Endodermal cell (in vitro differentiated cells): ENCODE results near the gene ADAM29. TPM values are rescaled to one million over a fixed set of nuclear protein-coding genes. Genes with fewer than 3 reads are reported as not detected.

Experiments
- DNase-seq: peaks from one replicate; pipeline ENCODE4 v3.0.0-alpha.2; 2017
- H3K27ac ChIP-seq: 2 replicates; pipeline ENCODE4 v1.5.1; 2013; ENCODE audit warnings: mild to moderate bottlenecking, low read depth, low read length, moderate library complexity
- H3K27me3 ChIP-seq: 2 replicates; pipeline ENCODE4 v1.6.1; 2013; ENCODE audit warnings: mild to moderate bottlenecking, low read length, moderate library complexity; ENCODE audit not compliant: insufficient read depth, control insufficient read depth, poor library complexity, severe bottlenecking
- H3K36me3 ChIP-seq: 2 replicates; pipeline ENCODE4 v1.7.0; 2013; ENCODE audit warnings: mild to moderate bottlenecking, low read length, moderate library complexity; ENCODE audit not compliant: control insufficient read depth, insufficient read depth
- H3K4me1 ChIP-seq: one replicate; pipeline ENCODE4 v1.7.0; 2013; ENCODE audit warnings: low read length; ENCODE audit not compliant: control insufficient read depth, insufficient read depth
- H3K4me3 ChIP-seq: 2 replicates; pipeline ENCODE4 v1.5.1; 2013; ENCODE audit warnings: mild to moderate bottlenecking, low read length, moderate library complexity
- H3K9ac ChIP-seq: 2 replicates; pipeline ENCODE4 v1.6.1; 2013; ENCODE audit warnings: mild to moderate bottlenecking, low read length, moderate library complexity; ENCODE audit not compliant: poor library complexity, severe bottlenecking; ENCODE audit errors: extremely low read depth
- H3K9me3 ChIP-seq: 2 replicates; pipeline ENCODE4 v1.6.1; 2013; ENCODE audit warnings: mild to moderate bottlenecking, low read length, moderate library complexity; ENCODE audit not compliant: control insufficient read depth
- H3K27ac Mint-ChIP-seq: 2 replicates; pipeline ENCODE4 v1.8.0; 2020; ENCODE audit warnings: mixed read lengths
- H3K27me3 Mint-ChIP-seq: 2 replicates; pipeline ENCODE4 v1.8.0; 2021; ENCODE audit warnings: mild to moderate bottlenecking, mixed read lengths; ENCODE audit not compliant: insufficient read depth
- H3K36me3 Mint-ChIP-seq: 2 replicates; pipeline ENCODE4 v1.8.0; 2020; ENCODE audit warnings: low read depth, mixed read lengths
- H3K4me1 Mint-ChIP-seq: 2 replicates; pipeline ENCODE4 v1.8.0; 2020; ENCODE audit warnings: mixed read lengths
- H3K4me3 Mint-ChIP-seq: 2 replicates; pipeline ENCODE4 v1.8.0; 2020; ENCODE audit warnings: mild to moderate bottlenecking, moderate library complexity, mixed read lengths
- H3K9me3 Mint-ChIP-seq: 2 replicates; pipeline ENCODE4 v1.8.0; 2020; ENCODE audit warnings: mild to moderate bottlenecking, mixed read lengths
- CTCF ChIP-seq: fragments of 200-600 bp; sonication (generic); conservative IDR thresholded peaks from 2 replicates; pipeline ENCODE4 v1.5.0; 2021; ENCODE audit warnings: antibody characterized with exemption, mild to moderate bottlenecking
- WGBS, 2 experiments: methylation state at CpG; one replicate each; pipeline versions ENCODE4 v1.1.5 to v1.1.7; 2013; ENCODE audit warnings: missing lambda C conversion rate in 2 of 2, mixed read lengths in 1 of 2; ENCODE audit not compliant: insufficient coverage in 1 of 2, insufficient read length in 1 of 2; 5-methylcytosine and 5-hydroxymethylcytosine counted together
- total RNA-seq, 2 donors: library from RNA; stranded (reverse); fragmentation: NEBNext Ultra II Directional in 1 of 2; extraction: Animal tissue kit (Norgen Biotek cat#: 25700) in 1 of 2; gene quantifications; 2 replicates in 1 of 2; 3 replicates in 1 of 2; pipeline ENCODE4 v1.2.1, GENCODE V29; 2021

Gene ADAM29
- total RNA-seq, 2 donors from 2014 or later = not detected

GRCh38 chr4:174910271-174910670, 7.9 kb upstream of the ADAM29 start:
- Histone ChIP-seq H3K4me1 (no peaks in the 10 kb centered on the region), H3K4me3 (no peak overlapping the region), H3K27ac (no peak overlapping the region), H3K9me3 (peaks cover 27% of the 10 kb centered on the region), H3K36me3 (no peaks in the 10 kb centered on the region), H3K9ac (no peak overlapping the region), H3K27me3 (no peaks in the 10 kb centered on the region)
- Mint-ChIP-seq H3K36me3 (peaks cover 4% of the 10 kb centered on the region), H3K9me3 (peaks cover 17% of the 10 kb centered on the region), H3K27ac (no peak overlapping the region), H3K27me3 (no peaks in the 10 kb centered on the region), H3K4me3 (no peak overlapping the region), H3K4me1 (peaks cover 9% of the 10 kb centered on the region)
- 86% methylated on average over 1 of the region's 1 CpG; no CpG with 5 or more reads in 1 of the 2 experiments for WGBS, 2 experiments
- DNase-seq = no peak
- no peak for TF ChIP-seq CTCF

GRCh38 chr4:174912919-174913543, 5.1 kb upstream of the ADAM29 start:
- H3K27me3 ChIP-seq = no peaks in the 10 kb centered on the region
- 92 to 100% methylated on average over 1 to 3 of the region's 3 CpGs for WGBS, 2 experiments
- no peak overlapping the region for H3K4me3 ChIP-seq
- H3K9me3 ChIP-seq = peaks cover 9% of the 10 kb centered on the region
- Mint-ChIP-seq H3K27me3 (no peaks in the 10 kb centered on the region), H3K36me3 (peaks cover 2% of the 10 kb centered on the region), H3K4me1 (peaks cover 9% of the 10 kb centered on the region), H3K27ac (no peak overlapping the region), H3K4me3 (no peak overlapping the region), H3K9me3 (peaks cover 9% of the 10 kb centered on the region)
- H3K9ac ChIP-seq = no peak overlapping the region
- no peaks in the 10 kb centered on the region for H3K4me1 ChIP-seq
- DNase-seq = no peak
- H3K27ac ChIP-seq = no peak overlapping the region
- no peaks in the 10 kb centered on the region for H3K36me3 ChIP-seq
- no peak for TF ChIP-seq CTCF

- Mint-ChIP-seq H3K4me3 (no peak overlapping the region), H3K4me1 (no peaks in the 10 kb centered on the region), H3K27me3 (no peaks in the 10 kb centered on the region), H3K9me3 (no peaks in the 10 kb centered on the region), H3K36me3 (no peaks in the 10 kb centered on the region), H3K27ac (no peak overlapping the region)
- DNase-seq = no peak
- no peaks in the 10 kb centered on the region for H3K4me1 ChIP-seq
- H3K27me3 ChIP-seq = no peaks in the 10 kb centered on the region
- H3K9ac ChIP-seq = no peak overlapping the region
- H3K36me3 ChIP-seq = no peaks in the 10 kb centered on the region
- no peak for TF ChIP-seq CTCF
- H3K4me3 ChIP-seq = no peak overlapping the region
- no peak overlapping the region for H3K27ac ChIP-seq
- WGBS, 2 experiments = 91 to 100% methylated on average over 1 to 2 of the region's 2 CpGs
- H3K9me3 ChIP-seq = no peaks in the 10 kb centered on the region
Observed at GRCh38 chr4:174919886-174920423, 1.8 kb downstream of the ADAM29 start.
